HEK293T (cell line): ENCODE data around the gene TRRAP.

Experiments used
- CTCF ChIA-PET: fragments of 350-600 bp; formaldehyde crosslinking; extraction: SDS; loops from one replicate; lab custom pipeline; 2021; ENCODE audit warnings: antibody characterized with exemption, inconsistent platforms; lab: Yijun Ruan, JAX
- POLR2A ChIA-PET: fragments of 350-600 bp; formaldehyde crosslinking; extraction: SDS; loops from one replicate; lab custom pipeline; 2020; ENCODE audit warnings: antibody characterized with exemption, inconsistent platforms; lab: Yijun Ruan, JAX
- DNase-seq: peaks from one replicate; pipeline ENCODE4 v3.0.0; 2012; ENCODE audit warnings: mixed read lengths; ENCODE audit errors: extremely low spot score
- ARNT ChIP-seq: fragments of 450-650 bp; IDR thresholded peaks from 2 replicates; pipeline ENCODE4 v1.6.1; 2017; ENCODE audit warnings: mild to moderate bottlenecking
- BHLHE40 ChIP-seq: fragments of 450-650 bp; IDR thresholded peaks from 2 replicates; pipeline ENCODE4 v1.6.1; 2016; ENCODE audit warnings: mild to moderate bottlenecking, moderate library complexity, borderline replicate concordance
- CTBP1 ChIP-seq: fragments of 450-650 bp; IDR thresholded peaks from 2 replicates; pipeline ENCODE4 v1.6.1; 2016; ENCODE audit warnings: borderline replicate concordance
- ELF4 ChIP-seq: fragments of 450-650 bp; IDR thresholded peaks from 2 replicates; pipeline ENCODE4 v1.6.1; 2017; ENCODE audit warnings: antibody characterized with exemption
- FOXA1 ChIP-seq: fragments of 450-650 bp; IDR thresholded peaks from 2 replicates; pipeline ENCODE4 v1.6.1; 2016; ENCODE audit warnings: mild to moderate bottlenecking
- FOXK2 ChIP-seq: fragments of 450-650 bp; IDR thresholded peaks from 2 replicates; pipeline ENCODE4 v1.6.1; 2016; ENCODE audit warnings: mild to moderate bottlenecking
- FOXM1 ChIP-seq: fragments of 450-650 bp; IDR thresholded peaks from 2 replicates; pipeline ENCODE4 v1.6.1; 2017; ENCODE audit warnings: mild to moderate bottlenecking, borderline replicate concordance
- HDGF ChIP-seq: fragments of 450-650 bp; IDR thresholded peaks from 2 replicates; pipeline ENCODE4 v1.6.1; 2017; ENCODE audit warnings: antibody characterized with exemption, borderline replicate concordance
- L3MBTL2 ChIP-seq: fragments of 450-650 bp; conservative IDR thresholded peaks from 2 replicates; pipeline ENCODE4 v1.6.1; 2016; ENCODE audit warnings: mild to moderate bottlenecking
- LEF1 ChIP-seq: fragments of 450-650 bp; IDR thresholded peaks from 2 replicates; pipeline ENCODE4 v1.6.1; 2017; ENCODE audit warnings: mild to moderate bottlenecking, borderline replicate concordance
- NFRKB ChIP-seq: fragments of 450-650 bp; IDR thresholded peaks from 2 replicates; pipeline ENCODE4 v1.6.1; 2016; ENCODE audit warnings: mild to moderate bottlenecking, moderate library complexity
- PKNOX1 ChIP-seq: fragments of 450-650 bp; IDR thresholded peaks from 2 replicates; pipeline ENCODE4 v1.6.1; 2016
- SP1 ChIP-seq: fragments of 450-650 bp; IDR thresholded peaks from 2 replicates; pipeline ENCODE4 v1.6.1; 2017
- SUZ12 ChIP-seq: fragments of 450-650 bp; IDR thresholded peaks from 2 replicates; pipeline ENCODE4 v1.6.1; 2016; ENCODE audit warnings: mild to moderate bottlenecking
- TARDBP ChIP-seq: fragments of 450-650 bp; IDR thresholded peaks from 2 replicates; pipeline ENCODE4 v1.6.1; 2016
- ZNF384 ChIP-seq: fragments of 450-650 bp; IDR thresholded peaks from 2 replicates; pipeline ENCODE4 v1.6.1; 2016

Gene TRRAP

DNA sequence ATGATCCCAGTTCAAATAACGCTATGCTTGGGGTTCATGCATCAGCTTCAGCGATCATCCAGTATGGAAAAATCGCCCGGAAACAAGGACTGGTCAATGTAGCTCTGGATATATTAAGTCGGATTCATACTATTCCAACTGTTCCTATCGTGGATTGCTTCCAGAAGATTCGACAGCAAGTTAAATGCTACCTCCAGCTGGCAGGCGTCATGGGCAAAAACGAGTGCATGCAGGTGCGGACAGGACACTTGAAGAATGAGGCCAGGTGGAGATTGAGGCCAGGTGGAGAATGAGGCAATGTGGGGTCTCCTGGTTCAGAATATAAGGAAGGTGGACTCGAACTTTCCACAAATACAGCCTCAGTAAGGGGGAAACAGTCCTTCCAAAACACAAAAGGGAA, 105.8 kb downstream of the TRRAP start:
- TF ChIP-seq BHLHE40 (no peak), TARDBP (no peak), ELF4 (no peak), SUZ12 (no peak), LEF1 (no peak)
- ChIA-PET POLR2A (no interaction called here), CTCF (interaction anchor here (0.6 kb wide), 1 partner anchor 96 kb away, joined by 3 read pairs; no protein-coding TSS in a partner anchor)
- no peak for DNase-seq

DNA sequence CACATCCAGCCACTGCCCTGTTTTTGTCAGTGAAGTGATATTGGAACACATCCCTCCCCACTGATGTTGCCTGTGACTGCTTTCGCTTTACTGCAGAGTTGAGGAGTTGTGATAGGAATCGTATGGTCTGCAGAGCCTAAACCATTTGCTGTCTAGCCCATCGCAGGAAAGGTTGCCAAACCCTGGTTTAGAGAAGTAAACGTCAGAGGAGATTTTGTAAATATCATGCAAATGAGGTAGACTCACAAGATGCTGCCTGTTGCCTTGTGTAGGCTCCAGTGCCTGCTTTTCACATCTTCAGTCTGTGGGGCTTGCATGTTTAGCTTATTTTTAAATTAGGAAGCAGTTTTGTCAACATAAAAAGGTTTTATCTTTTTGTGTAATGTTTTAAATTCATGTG, 107.1 kb downstream of the TRRAP start:
- DNase-seq: no peak
- POLR2A ChIA-PET: no interaction called here
- TF ChIP-seq FOXM1: no peak
- TF ChIP-seq FOXK2: no peak
- CTCF ChIA-PET: no interaction called here

DNA sequence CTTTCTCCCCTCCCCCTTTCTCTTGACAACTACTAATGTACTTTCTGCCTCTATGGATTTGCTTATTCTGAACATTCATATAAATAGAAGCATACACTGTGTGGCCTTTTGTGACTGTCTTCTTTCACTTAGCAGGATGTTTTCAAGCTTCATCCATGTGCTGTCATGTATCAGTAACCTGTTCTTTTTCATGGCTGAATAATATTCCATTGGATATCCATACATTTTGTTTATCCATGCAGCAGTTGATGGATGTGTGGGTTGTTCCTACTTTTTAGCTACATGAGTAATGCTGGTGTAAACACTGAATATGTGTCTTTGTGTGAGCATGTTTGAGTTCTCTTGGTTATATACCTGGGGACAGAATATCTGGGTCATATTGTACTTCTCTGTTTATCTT, 107.6 kb downstream of the TRRAP start:
- no peak for TF ChIP-seq LEF1
- no peak for TF ChIP-seq FOXA1
- no peak for TF ChIP-seq BHLHE40
- TF ChIP-seq FOXK2: no peak
- no peak for TF ChIP-seq SP1
- TF ChIP-seq FOXM1: no peak
- TF ChIP-seq NFRKB: no peak
- TF ChIP-seq L3MBTL2: no peak
- no peak for TF ChIP-seq ARNT
- no peak for TF ChIP-seq CTBP1
- TF ChIP-seq HDGF: no peak
- no peak for TF ChIP-seq ELF4
- no peak for TF ChIP-seq ZNF384
- no peak for TF ChIP-seq SUZ12
- no peak for TF ChIP-seq TARDBP
- no peak for TF ChIP-seq PKNOX1
- CTCF ChIA-PET: no interaction called here
- POLR2A ChIA-PET: no interaction called here

GRCh38 chr7:98988641-98989040, 110.3 kb downstream of the TRRAP start:
- TF ChIP-seq FOXM1 (no peak), L3MBTL2 (no peak), NFRKB (no peak), SUZ12 (no peak), PKNOX1 (no peak), TARDBP (no peak), ARNT (no peak), HDGF (no peak), ELF4 (no peak), FOXA1 (no peak), SP1 (no peak), BHLHE40 (no peak), FOXK2 (no peak), CTBP1 (no peak), LEF1 (no peak)
- ChIA-PET CTCF (no interaction called here), POLR2A (no interaction called here)
- DNase-seq: no peak

More for the DNA sequence above, 107.6 kb downstream of the TRRAP start:
- DNase-seq: no peak

DNA sequence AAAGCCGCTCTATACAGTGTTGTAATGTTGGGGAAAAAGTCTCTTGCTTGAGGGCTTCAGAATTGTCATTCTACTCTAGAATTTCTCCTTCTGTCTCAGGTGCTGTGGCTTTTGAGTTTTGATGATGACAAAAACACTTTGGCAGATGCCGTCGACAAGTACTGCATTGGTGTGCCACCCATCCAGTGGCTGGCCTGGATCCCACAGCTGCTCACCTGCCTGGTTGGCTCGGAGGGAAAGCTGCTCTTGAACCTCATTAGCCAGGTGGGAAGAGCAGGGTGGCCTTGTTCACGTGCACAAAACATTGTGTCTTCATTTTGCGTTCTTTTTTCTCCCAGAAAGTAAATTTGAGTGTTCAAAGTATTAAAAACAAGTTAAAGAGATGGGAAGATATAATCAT, 112.0 kb downstream of the TRRAP start:
- CTCF ChIA-PET: no interaction called here
- POLR2A ChIA-PET: no interaction called here
- TF ChIP-seq CTBP1 (no peak), SP1 (no peak), HDGF (no peak), PKNOX1 (no peak), ARNT (no peak), L3MBTL2 (no peak), BHLHE40 (no peak), FOXM1 (no peak), TARDBP (no peak), NFRKB (no peak), SUZ12 (no peak), ZNF384 (no peak), FOXK2 (no peak), ELF4 (no peak), LEF1 (no peak), FOXA1 (no peak)
- DNase-seq: no peak

- ChIA-PET POLR2A (no interaction called here), CTCF (no interaction called here)
- DNase-seq: no peak
- TF ChIP-seq FOXM1: no peak
Measured at GRCh38 chr7:98991141-98991540, 112.8 kb downstream of the TRRAP start.

DNA sequence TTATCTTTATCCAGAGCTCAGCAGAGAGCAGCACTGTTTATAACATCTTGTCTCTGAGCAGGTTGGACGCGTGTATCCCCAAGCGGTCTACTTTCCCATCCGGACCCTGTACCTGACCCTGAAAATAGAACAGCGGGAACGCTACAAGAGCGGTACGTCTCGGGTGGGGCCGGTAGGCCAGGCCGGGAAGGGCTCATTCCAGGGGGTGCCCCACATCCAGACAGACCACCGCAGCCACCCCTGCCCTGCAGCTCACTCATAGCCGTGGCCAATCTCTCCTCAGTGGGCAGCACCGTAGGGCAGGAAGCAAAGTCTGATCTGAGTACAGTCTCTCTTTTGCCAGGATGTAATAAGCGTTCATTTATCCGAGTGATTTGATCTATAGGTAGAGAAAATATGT, 113.7 kb downstream of the TRRAP start:
- CTCF ChIA-PET: no interaction called here
- POLR2A ChIA-PET: no interaction called here
- TF ChIP-seq TARDBP (no peak), CTBP1 (no peak)
- DNase-seq: no peak
